Stimulated activated CD4-positive, alpha-beta T cell treated with anti-CD3 and anti-CD28 coated beads, Interleukin-1b, Interleukin-23, amount 100 ng/mL, for 1 hour (primary cell): ENCODE measurements around the gene TNFRSF1B.

Experiments used
- DNase-seq, 2 donors: peaks; one replicate each; pipeline ENCODE4 v3.0.0-alpha.2; 2020; ENCODE audit warnings: low read depth in 2 of 2

The TNFRSF1B gene

DNA sequence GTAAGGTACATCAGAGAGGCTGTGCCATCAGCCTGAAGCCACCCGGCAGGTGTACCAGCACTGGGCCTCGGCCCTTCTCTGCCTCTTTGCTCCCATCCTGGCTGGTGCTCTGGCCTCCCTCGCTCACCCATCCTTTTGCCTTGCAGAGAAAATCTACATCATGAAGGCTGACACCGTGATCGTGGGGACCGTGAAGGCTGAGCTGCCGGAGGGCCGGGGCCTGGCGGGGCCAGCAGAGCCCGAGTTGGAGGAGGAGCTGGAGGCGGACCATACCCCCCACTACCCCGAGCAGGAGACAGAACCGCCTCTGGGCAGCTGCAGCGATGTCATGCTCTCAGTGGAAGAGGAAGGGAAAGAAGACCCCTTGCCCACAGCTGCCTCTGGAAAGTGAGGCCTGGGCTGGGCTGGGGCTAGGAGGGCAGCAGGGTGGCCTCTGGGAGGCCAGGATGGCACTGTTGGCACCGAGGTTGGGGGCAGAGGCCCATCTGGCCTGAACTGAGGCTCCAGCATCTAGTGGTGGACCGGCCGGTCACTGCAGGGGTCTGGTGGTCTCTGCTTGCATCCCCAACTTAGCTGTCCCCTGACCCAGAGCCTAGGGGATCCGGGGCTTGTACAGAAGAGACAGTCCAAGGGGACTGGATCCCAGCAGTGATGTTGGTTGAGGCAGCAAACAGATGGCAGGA is 24.5 kb upstream of the TNFRSF1B start:
- DNase-seq = no peak

- DNase-seq = no peak
Observed at GRCh38 chr1:12142891-12143630, 23.7 kb upstream of the TNFRSF1B start.

DNA sequence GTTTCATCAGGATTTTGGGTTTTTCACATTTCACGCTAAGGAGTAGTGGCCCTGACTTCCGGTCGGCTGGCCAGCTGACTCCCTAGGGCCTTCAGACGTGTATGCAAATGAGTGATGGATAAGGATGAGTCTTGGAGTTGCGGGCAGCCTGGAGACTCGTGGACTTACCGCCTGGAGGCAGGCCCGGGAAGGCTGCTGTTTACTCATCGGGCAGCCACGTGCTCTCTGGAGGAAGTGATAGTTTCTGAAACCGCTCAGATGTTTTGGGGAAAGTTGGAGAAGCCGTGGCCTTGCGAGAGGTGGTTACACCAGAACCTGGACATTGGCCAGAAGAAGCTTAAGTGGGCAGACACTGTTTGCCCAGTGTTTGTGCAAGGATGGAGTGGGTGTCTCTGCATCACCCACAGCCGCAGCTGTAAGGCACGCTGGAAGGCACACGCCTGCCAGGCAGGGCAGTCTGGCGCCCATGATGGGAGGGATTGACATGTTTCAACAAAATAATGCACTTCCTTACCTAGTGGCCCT is 23.1 kb upstream of the TNFRSF1B start:
- no peak for DNase-seq

GRCh38 chr1:12144236-12144635 is 22.6 kb upstream of the TNFRSF1B start:
- DNase-seq = no peak

GRCh38 chr1:12144969-12145368 is 21.8 kb upstream of the TNFRSF1B start:
- DNase-seq = no peak

GRCh38 chr1:12145616-12146342 is 21.0 kb upstream of the TNFRSF1B start:
- no peak for DNase-seq

- no peak for DNase-seq
Observed at GRCh38 chr1:12146343-12147112, 20.3 kb upstream of the TNFRSF1B start.

DNA sequence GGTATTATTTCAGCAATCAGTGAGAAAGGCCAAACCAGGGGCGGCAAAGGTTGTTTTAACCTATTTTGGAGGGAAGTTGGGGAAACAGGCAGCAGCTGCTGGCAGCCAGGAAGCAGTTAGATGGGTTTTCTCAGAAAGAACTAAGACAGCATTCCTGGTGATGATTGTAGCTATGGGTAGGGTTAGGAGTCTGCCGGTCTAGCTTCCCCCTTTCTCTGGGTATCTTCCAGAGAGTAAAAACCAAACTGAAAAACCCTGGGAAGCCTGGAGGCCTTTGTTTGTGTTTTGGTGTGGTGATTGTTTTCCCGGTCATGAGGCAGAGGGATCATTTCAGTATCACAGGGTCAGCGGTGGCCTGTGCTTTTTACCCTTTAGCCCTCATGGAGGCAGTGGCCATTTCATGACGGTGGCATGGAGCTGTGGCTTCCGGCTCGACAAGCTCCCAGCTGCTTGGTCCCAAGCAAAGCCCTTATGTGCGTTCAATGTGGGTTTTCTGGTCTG is 19.5 kb upstream of the TNFRSF1B start:
- DNase-seq = no peak

DNA sequence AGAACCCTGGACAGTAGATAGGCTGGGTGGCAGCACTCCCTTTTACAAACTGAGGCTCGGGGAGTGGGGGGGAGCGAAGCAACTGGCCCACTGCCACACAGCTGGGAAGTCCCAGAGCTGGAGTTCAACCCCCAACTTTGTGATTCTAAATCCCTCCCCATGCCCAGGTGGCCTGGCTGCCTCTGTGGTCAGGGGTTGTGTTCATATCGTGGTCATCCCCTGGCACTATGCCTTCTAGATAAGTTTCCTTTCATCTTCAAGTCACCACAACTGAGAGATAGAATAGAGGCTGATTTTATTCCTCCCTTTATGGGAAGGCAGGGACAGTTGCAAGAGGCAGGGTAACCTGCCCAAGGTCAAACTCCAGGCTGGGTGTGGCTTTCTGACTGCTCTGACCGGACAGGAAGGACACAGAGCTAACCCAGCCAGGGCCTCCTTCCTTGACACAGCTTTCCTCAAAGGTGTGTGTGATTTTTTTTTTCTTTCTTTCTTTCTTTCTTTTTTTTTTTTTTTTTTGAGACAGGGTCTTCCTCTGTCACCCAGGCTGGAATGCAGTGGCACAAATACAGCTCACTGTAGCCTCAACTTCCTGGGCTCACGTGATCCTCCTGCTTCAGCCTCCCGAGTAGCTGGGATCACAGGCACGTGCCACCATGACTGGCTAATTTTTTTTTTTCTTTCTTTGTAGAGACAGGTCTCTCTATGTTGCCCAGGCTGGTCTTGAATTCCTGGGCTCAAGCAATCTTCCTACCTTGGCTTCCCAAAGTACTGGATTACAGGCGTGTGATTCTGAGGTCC is 18.4 kb upstream of the TNFRSF1B start:
- no peak for DNase-seq

DNA sequence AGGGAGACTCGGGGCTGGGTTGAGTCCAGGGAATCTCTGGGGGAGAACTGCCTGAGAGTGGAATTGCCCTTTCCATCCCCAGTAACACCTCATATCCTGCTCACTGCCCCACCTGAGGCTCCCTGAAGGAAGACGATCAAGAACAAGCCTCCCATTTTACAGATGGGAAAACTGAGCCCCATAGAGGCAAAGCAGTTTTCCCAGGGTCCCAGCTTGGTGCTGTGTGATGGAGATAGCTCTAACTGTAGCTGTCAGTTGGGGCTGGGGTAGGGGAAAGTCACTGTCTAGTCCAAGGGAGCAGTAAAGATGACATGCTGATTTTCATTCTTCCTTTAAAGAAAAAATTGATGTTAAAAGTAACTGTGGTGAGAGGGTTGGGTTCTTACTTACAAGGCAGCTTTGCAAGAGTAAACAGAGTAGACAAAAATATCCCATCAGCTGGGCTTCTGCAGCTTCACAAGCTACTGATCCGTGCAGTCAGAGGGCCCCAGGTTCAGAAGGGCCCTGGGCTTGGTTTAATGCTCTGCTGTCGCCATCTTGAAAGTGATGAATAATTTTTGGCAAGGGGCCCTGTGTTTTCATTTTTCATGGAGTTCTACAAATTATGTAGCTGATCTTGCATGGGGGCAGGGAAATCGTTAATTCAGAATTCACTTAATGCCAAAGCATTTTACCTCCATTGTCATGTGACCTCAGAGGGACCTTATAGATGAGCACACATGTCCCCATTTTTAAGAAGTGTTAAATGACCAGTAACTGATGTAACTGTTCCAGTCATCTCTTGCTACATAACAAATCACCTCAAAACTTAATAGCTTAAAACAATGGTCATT is 17.6 kb upstream of the TNFRSF1B start:
- no peak for DNase-seq

- no peak for DNase-seq
Observed at GRCh38 chr1:12149791-12150175, 17.0 kb upstream of the TNFRSF1B start.

DNA sequence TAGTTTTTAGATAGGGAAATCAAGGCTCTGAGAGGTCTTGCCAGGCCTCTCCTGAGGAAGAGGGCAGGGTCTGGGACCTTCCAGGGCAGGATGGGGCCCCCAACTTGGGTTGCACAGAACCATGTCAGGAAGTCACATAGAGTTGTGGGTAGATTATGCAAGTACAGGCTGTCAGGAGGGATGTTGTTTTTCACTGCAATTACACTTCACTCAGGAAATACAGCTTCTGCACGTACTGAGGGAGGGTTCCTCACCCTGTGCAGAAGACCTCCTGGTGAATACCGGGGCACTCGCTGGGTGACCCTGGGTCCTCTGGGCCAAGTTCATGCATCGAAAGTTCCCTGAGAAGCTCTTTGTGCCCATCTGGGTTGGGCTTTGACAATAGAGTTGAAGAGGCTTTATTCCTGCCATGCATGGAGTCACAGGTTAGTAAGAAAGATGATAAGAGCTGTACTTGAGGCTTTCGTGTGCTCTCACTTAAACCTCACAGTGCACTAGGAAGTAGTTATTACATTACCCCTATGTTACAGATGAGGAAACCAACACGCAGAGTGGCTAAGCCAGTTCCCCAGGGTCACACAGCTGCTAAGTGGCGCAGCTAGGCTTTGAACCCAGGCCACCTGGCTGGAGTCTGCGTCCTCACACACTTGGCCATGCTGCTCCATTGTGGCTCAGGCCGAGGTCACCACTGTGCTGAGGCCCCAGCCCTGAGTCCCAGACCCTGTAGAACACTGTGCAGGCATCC is 16.2 kb upstream of the TNFRSF1B start:
- DNase-seq = no peak

GRCh38 chr1:12151465-12151864 is 15.3 kb upstream of the TNFRSF1B start:
- DNase-seq = no peak

- no peak for DNase-seq
Observed at GRCh38 chr1:12152113-12152891, 14.5 kb upstream of the TNFRSF1B start.

GRCh38 chr1:12153181-12153785 is 13.5 kb upstream of the TNFRSF1B start:
- DNase-seq = no peak

GRCh38 chr1:12155328-12155727 is 11.5 kb upstream of the TNFRSF1B start:
- no peak for DNase-seq

GRCh38 chr1:12157366-12158231 is 9.2 kb upstream of the TNFRSF1B start:
- DNase-seq = no peak
